Progenitor cell of endocrine pancreas (in vitro differentiated cells): ENCODE data around the gene NIPSNAP2. TPM values are rescaled to one million over a fixed set of nuclear protein-coding genes. Genes with fewer than 3 reads are reported as not detected.
"Not testable (repeated sequence)": the region's sequence is repeated elsewhere in the genome, so short reads cannot be mapped to it uniquely, and the experiment has no call there.

Experiments used
- DNase-seq: peaks from one replicate; pipeline ENCODE4 v3.0.0; 2021; ENCODE audit warnings: low spot score; ENCODE audit not compliant: unreplicated experiment
- H3K27ac Mint-ChIP-seq: 2 replicates; pipeline ENCODE4 v1.8.0; 2021; ENCODE audit warnings: mild to moderate bottlenecking, moderate library complexity, mixed read lengths
- H3K27me3 Mint-ChIP-seq: 2 replicates; pipeline ENCODE4 v1.8.0; 2021; ENCODE audit warnings: mixed read lengths
- H3K36me3 Mint-ChIP-seq: 2 replicates; pipeline ENCODE4 v1.8.0; 2022; ENCODE audit warnings: mixed read lengths; ENCODE audit not compliant: insufficient read depth
- H3K4me1 Mint-ChIP-seq: 2 replicates; pipeline ENCODE4 v1.8.0; 2021; ENCODE audit warnings: low read depth, mixed read lengths
- H3K4me3 Mint-ChIP-seq: 2 replicates; pipeline ENCODE4 v1.8.0; 2021; ENCODE audit warnings: low read depth, mild to moderate bottlenecking, moderate library complexity, mixed read lengths
- H3K9me3 Mint-ChIP-seq: 2 replicates; pipeline ENCODE4 v1.8.0; 2021; ENCODE audit warnings: low read depth, mixed read lengths
- total RNA-seq: library from RNA; stranded (reverse); gene quantifications from 2 replicates; pipeline ENCODE4 v1.2.1, GENCODE V29; 2021
- TF ChIP-seq, protein P1 (sequence below): fragments of 200-600 bp; sonication (generic); IDR thresholded peaks from one replicate; pipeline ENCODE4 v1.5.0; 2021; ENCODE audit warnings: antibody characterized with exemption, mild to moderate bottlenecking; ENCODE audit not compliant: unreplicated experiment

NIPSNAP2 gene
- total RNA-seq, 1 donor from 2014 or later: 50.3 TPM

DNA sequence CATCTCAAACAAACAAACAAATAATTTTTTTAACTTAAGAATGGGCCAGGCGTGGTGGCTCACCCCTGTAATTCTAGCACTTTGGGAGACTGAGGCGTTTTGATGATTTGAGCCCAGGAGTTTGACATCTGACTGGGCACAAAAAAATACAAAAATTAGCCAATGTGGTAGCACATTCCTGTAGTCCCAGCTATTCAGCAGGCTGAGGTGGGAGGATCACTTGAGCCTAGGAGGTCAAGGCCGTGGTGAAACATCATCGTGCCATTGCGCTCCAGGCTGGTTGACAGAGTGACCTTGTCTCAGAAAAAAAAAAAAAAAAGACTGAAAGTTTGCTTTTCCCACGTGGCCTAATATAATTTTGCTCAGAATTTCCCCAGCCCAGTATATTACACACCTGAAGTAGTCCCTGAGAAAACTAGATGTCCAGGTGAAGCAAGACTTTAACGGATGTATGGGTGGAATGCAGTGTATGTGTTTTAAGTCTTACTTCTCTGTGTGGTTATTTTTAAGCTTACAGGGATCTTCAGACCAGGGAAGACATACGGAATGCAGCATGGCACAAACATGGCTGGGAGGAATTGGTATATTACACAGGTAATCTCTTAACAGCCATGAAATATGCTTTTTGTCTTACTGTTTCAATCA, 32.6 kb downstream of the NIPSNAP2 start:
- Mint-ChIP-seq H3K9me3 (no peaks in the 10 kb centered on the region), H3K4me3 (no peak overlapping the region), H3K27ac (no peak overlapping the region), H3K27me3 (no peaks in the 10 kb centered on the region), H3K36me3 (peaks cover 24% of the 10 kb centered on the region), H3K4me1 (no peaks in the 10 kb centered on the region)
- no peak for DNase-seq
- TF ChIP-seq, protein P1, sequence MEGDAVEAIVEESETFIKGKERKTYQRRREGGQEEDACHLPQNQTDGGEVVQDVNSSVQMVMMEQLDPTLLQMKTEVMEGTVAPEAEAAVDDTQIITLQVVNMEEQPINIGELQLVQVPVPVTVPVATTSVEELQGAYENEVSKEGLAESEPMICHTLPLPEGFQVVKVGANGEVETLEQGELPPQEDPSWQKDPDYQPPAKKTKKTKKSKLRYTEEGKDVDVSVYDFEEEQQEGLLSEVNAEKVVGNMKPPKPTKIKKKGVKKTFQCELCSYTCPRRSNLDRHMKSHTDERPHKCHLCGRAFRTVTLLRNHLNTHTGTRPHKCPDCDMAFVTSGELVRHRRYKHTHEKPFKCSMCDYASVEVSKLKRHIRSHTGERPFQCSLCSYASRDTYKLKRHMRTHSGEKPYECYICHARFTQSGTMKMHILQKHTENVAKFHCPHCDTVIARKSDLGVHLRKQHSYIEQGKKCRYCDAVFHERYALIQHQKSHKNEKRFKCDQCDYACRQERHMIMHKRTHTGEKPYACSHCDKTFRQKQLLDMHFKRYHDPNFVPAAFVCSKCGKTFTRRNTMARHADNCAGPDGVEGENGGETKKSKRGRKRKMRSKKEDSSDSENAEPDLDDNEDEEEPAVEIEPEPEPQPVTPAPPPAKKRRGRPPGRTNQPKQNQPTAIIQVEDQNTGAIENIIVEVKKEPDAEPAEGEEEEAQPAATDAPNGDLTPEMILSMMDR: no peak

DNA sequence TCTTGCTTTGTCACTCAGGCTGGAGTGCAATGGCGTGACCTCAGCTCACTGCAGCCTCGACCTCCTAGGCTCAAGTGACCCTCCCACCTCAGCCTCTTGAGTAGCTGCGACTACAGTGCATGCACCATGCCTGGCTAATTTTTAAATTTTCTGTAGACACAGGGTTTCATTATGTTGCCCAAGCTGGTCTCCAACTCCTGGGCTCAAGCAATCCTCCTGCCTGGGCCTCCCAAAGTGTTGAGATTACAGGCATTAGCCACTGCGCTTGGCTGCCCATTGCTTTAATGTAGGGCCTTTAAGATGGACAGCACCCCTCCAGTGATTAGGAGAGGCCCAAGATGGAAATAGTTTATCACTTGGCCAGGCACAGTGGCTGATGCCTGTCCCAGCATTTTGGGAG, 39.4 kb downstream of the NIPSNAP2 start:
- no peaks in the 10 kb centered on the region for H3K27me3 Mint-ChIP-seq
- peaks cover 9% of the 10 kb centered on the region for H3K36me3 Mint-ChIP-seq
- DNase-seq: no peak
- peaks cover 9% of the 10 kb centered on the region for H3K4me1 Mint-ChIP-seq
- H3K4me3 Mint-ChIP-seq: no peak overlapping the region
- TF ChIP-seq, protein P1: no peak
- no peaks in the 10 kb centered on the region for H3K9me3 Mint-ChIP-seq
- no peak overlapping the region for H3K27ac Mint-ChIP-seq

DNA sequence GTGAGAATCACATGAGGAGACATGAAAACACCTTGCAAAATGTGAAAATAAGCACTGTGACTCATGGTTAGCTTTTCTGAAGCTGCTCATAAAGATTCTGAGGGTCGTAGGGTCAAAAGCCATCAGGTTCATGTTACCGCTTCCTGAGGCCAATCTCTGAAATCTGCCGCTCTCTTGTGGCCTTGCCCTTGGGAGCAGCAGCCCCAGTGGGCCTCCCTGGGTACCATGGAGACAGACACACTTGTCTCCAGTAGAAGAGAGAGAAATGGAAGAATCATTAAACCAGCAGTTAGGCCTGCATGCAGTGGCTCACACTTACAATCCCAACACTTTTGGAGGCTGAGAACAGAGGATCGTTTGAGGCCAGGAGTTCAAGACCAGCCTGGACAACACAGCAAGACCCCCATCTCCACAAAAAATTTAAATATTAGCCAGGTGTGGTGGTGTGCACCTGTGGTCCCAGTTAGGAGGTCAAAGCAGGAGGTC, 42.8 kb downstream of the NIPSNAP2 start:
- no peak for DNase-seq
- H3K27ac Mint-ChIP-seq: no peak overlapping the region
- peaks cover 13% of the 10 kb centered on the region for H3K4me1 Mint-ChIP-seq
- H3K36me3 Mint-ChIP-seq: peaks cover 10% of the 10 kb centered on the region
- no peaks in the 10 kb centered on the region for H3K27me3 Mint-ChIP-seq
- H3K9me3 Mint-ChIP-seq: no peaks in the 10 kb centered on the region
- H3K4me3 Mint-ChIP-seq: peak overlapping the region; percentile 26
- TF ChIP-seq, protein P1: no peak

DNA sequence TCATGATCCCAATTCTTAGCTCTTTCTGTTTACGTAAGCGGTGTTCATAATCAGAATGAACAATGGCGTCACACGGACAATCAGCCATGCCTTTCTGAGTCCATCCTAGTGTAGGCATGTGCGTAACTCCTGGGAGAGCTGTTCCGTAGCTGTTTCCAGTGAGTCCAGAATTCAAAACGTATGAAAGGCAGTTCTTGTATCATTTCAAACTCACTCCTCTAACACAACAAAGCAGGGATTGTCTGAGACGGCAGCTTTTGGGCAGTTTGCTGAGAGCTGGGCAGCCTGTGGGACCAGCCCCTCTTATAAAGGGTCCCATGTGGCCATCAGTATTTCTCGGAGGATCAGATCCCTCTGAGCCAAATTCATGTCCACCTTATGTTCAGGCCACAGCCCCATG, 43.5 kb downstream of the NIPSNAP2 start:
- Mint-ChIP-seq H3K27ac (peak overlapping the region; percentile 71), H3K4me3 (no peak overlapping the region), H3K4me1 (peaks cover 13% of the 10 kb centered on the region), H3K36me3 (peaks cover 10% of the 10 kb centered on the region), H3K9me3 (no peaks in the 10 kb centered on the region), H3K27me3 (no peaks in the 10 kb centered on the region)
- no peak for DNase-seq
- TF ChIP-seq, protein P1: no peak

DNA sequence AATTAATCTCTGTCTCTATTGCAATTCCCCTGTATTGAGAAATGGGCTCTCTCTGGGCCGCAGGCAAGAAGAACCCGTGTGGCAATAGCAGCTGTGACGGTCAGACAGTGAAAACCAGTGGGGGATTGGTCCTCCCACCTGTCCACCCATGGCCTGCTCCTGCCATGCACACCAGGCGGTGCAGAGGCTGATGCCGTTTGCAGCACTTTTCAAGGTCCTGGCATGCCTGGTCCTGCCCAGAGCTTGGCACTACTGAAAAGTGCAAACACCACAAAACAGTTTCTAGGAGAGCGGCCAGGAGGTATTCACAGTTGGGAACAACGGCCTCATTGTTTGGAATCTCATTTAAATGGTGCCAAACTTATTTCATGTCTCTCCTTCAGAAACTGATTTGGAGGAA, 45.3 kb downstream of the NIPSNAP2 start:
- no peak overlapping the region for H3K4me3 Mint-ChIP-seq
- H3K4me1 Mint-ChIP-seq: peaks cover 13% of the 10 kb centered on the region
- H3K27ac Mint-ChIP-seq: no peak overlapping the region
- no peak for DNase-seq
- H3K9me3 Mint-ChIP-seq: no peaks in the 10 kb centered on the region
- TF ChIP-seq, protein P1: no peak
- no peaks in the 10 kb centered on the region for H3K27me3 Mint-ChIP-seq
- peaks cover 13% of the 10 kb centered on the region for H3K36me3 Mint-ChIP-seq

DNA sequence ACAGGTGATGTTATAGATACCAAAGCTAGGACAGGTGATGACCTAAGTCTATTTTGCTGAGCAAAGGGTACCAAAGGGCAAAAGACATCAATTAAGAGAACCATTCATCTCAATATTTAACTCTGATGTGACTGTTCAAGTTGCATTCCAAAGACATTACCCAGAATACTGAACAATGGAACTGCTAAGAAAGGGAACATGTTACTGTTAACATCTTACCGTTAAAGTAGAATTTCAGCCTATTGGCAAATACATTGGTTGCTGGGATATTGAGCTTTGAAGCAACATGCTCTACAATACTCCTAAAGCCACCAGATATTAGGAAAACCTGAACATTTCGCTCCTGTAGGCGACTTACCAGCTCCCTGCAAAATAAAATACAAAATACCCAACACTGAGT, 52.6 kb downstream of the NIPSNAP2 start:
- not testable (repeated sequence) for DNase-seq, H3K4me3 Mint-ChIP-seq, H3K4me1 Mint-ChIP-seq, H3K27me3 Mint-ChIP-seq, H3K9me3 Mint-ChIP-seq
- peaks cover 14% of the 10 kb centered on the region for H3K36me3 Mint-ChIP-seq
- H3K27ac Mint-ChIP-seq: peak overlapping the region; percentile 29
